HG02885 (cell line): Measurements from ENCODE around the gene CCDC122.

Experiments
- ATAC-seq: cut with Tn5 transposase; IDR thresholded peaks from one replicate; pipeline ENCODE4 v1.9.1; 2021; ENCODE audit warnings: mild to moderate bottlenecking; ENCODE audit not compliant: unreplicated experiment, poor library complexity

Gene CCDC122

DNA sequence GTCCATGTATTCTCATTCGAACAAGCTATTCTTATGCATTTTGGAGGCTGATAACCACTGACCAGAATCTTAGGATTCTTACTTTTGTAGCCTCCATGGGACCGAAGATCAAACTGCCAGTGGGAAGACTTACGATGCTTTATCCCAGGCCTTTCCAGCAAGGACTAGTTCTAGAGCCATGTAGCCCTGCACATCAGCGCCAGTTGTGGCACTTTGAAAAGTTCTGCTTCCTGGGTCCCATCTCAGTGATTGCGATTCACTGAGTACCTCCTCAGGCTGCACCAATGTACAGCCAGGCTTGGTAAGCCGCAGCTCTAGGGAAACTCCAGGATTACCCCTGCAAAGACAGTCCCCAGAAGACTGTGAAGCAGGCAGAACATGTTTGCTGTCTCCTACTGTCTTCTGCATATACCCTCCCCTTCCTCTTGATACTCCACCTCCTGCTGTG, 73.8 kb downstream of the CCDC122 start:
- no peak for ATAC-seq

- ATAC-seq: no peak
These were observed 74.5 kb downstream of the CCDC122 start for GRCh38 chr13:43805071-43805468.

GRCh38 chr13:43804461-43805070, 75.0 kb downstream of the CCDC122 start:
- ATAC-seq: no peak

- ATAC-seq: no peak
These were observed 77.0 kb downstream of the CCDC122 start for GRCh38 chr13:43802511-43802910.

DNA sequence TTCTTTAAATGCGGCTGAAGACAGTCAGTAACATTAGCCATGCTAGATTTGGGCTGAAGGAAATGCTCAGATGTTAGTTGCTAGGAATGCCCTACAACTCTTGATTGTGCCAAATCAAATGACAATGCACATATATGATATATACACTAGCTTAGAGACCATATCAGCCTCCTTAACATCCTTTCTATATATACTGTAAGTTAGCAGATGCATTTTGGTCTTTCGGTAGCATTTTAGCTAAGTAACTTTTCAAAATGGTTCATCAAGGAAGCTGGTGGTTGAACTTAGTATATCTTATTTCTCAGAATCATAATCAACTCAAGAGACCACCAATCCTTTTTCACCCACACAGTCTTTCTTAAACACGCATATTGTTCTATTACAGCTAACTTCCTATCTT, 78.7 kb downstream of the CCDC122 start:
- no peak for ATAC-seq

- no peak for ATAC-seq
These were observed 80.3 kb downstream of the CCDC122 start for GRCh38 chr13:43799191-43799590.

- ATAC-seq: no peak
These were observed 81.7 kb downstream of the CCDC122 start for GRCh38 chr13:43797869-43798268.

- no peak for ATAC-seq
These were observed 82.4 kb downstream of the CCDC122 start for GRCh38 chr13:43797159-43797558.

- no peak for ATAC-seq
These were observed 85.1 kb downstream of the CCDC122 start for GRCh38 chr13:43794416-43794815.

DNA sequence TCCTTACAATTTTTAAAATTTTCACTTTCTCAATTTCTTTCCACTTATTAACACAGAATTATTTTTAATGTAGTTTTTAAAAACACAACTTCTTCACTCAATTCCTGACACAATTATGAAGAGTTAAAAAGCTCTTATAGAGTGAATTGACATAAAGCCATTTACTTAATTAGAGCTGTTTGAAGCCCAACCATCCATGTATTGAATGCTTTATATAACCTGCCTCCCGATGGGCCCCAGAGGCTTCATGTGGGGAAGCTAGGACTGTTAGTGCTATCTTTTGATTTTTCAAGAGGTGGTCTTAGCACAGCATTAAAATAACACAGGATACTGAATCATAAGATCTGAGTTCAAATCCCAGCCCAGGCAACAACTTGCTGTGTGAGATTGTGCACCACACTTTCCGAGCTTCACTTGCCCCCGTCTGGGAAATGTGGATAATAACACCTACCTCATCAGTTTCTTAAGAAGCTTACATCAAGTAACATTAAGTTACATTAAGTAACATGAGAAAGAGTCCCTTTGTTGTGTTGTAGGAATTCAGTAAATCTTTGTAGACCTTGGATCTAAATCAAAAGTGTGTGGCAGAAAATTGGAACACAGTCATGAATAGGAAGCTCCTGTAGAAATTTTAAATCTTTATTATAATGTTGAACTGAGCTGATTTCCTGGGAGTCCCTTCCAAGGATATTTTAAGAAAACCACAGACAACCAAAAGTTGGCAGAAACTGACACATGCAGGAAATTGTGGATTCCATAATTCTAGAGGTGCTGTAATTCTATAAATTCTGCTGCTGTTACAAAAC, 87.3 kb downstream of the CCDC122 start:
- no peak for ATAC-seq

DNA sequence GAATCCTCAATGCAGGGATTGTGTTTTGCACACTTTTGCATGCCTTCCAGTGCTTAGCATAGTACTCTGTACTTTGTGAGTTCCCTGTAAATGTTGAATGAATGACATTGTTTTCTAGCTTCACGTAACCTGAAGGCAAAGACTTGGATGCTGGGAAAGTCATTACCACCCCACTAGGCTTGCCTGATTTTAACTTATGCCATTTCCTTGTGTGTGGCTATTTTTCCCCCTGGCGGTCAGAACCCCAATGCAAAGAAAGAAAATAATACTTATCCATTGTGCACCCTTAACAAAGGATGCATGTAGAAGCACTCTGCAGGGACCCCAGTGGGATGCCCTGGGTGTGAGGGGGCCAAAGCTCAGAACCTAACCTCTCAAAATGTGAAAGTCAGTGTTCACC, 91.5 kb downstream of the CCDC122 start:
- ATAC-seq: no peak

GRCh38 chr13:43787518-43787891, 92.0 kb downstream of the CCDC122 start:
- ATAC-seq: no peak

DNA sequence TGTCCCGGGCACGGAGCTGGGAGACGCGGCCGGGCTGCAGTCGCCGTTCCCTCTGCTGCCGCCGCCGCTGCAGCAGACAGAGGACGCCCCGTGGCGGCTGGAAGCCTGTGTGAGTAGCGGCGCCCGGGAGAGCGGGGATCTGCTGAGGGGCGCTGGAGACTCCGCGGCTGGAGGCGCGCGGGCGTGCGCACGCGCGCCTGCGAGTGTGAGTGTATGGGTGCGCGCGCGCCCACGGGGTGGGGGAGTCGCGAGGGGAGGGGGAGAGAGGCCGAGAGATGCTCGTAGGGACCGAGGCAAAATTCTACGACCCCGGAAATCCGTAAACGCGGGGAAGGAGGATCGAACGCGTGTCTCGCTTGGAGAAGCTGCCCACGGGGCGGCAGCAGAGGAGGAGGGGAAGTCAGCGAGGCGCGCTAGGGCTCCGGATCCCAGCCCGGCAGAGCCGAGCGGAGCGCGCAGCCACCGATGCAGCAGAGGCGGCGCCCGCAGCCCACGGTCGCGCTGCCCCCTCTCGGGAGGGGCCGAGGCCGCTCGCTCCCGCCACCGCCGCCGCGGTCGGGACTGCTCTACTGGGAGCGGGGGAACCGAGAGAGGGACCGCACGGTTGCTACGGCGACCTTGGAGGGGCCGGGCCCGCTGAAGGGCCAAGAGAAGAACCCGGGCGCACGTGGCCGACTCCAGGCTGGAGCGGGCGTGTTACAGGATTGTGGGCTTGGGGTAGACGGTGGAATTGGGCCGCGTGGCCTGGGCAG, 92.6 kb downstream of the CCDC122 start, which contains the start of gene ENOX1:
TSS of gene ENOX1 (minus strand) at position 207 of the 752 bp plus-strand sequence.
- peak; percentile 55 for ATAC-seq

GRCh38 chr13:43786472-43786765, 93.1 kb downstream of the CCDC122 start:
- ATAC-seq: no peak
